HG03103 (cell line): ENCODE results near the gene RAD50.

Experiments
- ATAC-seq: cut with Tn5 transposase; IDR thresholded peaks from one replicate; pipeline ENCODE4 v1.9.1; 2021; ENCODE audit warnings: low read depth; ENCODE audit not compliant: unreplicated experiment

Gene RAD50

GRCh38 chr5:132673488-132673887 is 116.7 kb downstream of the RAD50 start:
- ATAC-seq: no peak

- ATAC-seq: no peak
Observed at GRCh38 chr5:132673939-132674630, 117.3 kb downstream of the RAD50 start, which contains the start of gene IL4. Gene IL4, plus strand, starts transcription at chr5:132673989. Its CDS starts 62 bp downstream, at chr5:132674051.

- peak; percentile 86 for ATAC-seq
Observed at GRCh38 chr5:132674671-132675506, 118.1 kb downstream of the RAD50 start.

GRCh38 chr5:132675936-132676689 is 119.3 kb downstream of the RAD50 start:
- no peak for ATAC-seq

GRCh38 chr5:132677191-132677590 is 120.4 kb downstream of the RAD50 start:
- ATAC-seq: no peak

- no peak for ATAC-seq
Observed at GRCh38 chr5:132677682-132678400, 121.1 kb downstream of the RAD50 start.

- ATAC-seq: no peak
Observed at GRCh38 chr5:132678735-132679134, 122.0 kb downstream of the RAD50 start.

GRCh38 chr5:132679166-132679565 is 122.4 kb downstream of the RAD50 start:
- ATAC-seq: no peak

GRCh38 chr5:132679717-132680380 is 123.1 kb downstream of the RAD50 start:
- ATAC-seq: no peak

GRCh38 chr5:132680780-132681475 is 124.2 kb downstream of the RAD50 start:
- no peak for ATAC-seq

- no peak for ATAC-seq
Observed at GRCh38 chr5:132681476-132681831, 124.7 kb downstream of the RAD50 start.

- ATAC-seq: no peak
Observed at GRCh38 chr5:132681983-132682382, 125.2 kb downstream of the RAD50 start.

GRCh38 chr5:132684491-132684890 is 127.7 kb downstream of the RAD50 start:
- no peak for ATAC-seq

GRCh38 chr5:132684922-132685720 is 128.3 kb downstream of the RAD50 start:
- no peak for ATAC-seq

GRCh38 chr5:132686193-132686592 is 129.4 kb downstream of the RAD50 start:
- no peak for ATAC-seq

- ATAC-seq: no peak
Observed at GRCh38 chr5:132687995-132688394, 131.2 kb downstream of the RAD50 start.

GRCh38 chr5:132688536-132689339 is 132.0 kb downstream of the RAD50 start:
- no peak for ATAC-seq

GRCh38 chr5:132689513-132689912 is 132.7 kb downstream of the RAD50 start:
- no peak for ATAC-seq
